Kidney glomerular epithelial cell (primary cell): ENCODE results near the gene MICU2.

Experiments used
- DNase-seq: peaks from one replicate; lab custom pipeline; 2025; lab: John Stamatoyannopoulos, UW

The MICU2 gene

GRCh38 chr13:21483748-21484147 lies 120.2 kb downstream of the MICU2 start:
- DNase-seq: no peak

DNA sequence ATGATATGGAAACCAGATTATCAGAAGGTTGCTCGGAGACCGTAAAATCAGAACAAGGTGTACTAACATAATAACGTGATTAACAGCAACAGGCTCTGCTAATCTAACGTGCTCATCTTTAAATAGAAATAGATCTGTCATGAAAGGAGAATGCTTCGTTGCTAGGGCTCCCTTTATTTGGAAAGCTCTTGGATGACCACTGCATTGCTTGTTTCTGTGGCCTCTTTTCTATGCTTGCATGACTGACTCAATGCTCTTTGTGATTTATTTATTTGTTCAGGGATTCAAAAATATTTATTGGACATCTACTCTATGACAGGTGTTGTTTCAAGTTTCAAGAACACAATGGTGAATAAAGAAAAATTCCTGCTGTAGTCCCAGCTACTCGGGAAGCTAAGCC lies 122.6 kb downstream of the MICU2 start:
- no peak for DNase-seq

- DNase-seq: peak; percentile 63
Observed at GRCh38 chr13:21478881-21479808, 124.8 kb downstream of the MICU2 start.

DNA sequence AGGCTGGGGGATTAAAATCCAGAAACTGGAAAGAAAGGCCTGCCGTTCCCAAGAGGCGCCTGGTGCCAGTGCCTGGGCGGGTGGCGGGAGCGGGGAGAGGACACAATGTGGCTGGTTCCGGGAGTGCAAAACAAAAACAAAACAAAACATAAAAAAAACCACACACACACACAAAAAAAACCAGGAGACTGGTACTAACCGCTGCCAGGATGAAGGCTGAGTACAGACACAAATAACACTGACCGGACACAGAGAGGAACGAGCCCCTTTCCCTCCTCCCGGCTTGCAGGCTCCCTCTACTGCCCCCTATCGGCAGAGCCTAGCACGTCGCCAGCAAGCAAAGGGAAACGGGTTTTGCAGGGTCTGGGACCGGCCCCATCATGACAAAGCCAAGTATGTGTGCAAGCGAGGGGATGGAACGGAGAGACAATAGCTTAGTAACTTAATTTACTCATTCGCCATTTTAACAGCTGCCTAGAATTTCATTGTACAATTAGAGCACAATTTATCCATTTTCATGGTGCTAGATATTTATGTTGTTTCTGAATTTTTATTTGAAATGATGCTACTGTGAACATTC lies 127.0 kb downstream of the MICU2 start:
- peak; percentile 66 for DNase-seq

DNA sequence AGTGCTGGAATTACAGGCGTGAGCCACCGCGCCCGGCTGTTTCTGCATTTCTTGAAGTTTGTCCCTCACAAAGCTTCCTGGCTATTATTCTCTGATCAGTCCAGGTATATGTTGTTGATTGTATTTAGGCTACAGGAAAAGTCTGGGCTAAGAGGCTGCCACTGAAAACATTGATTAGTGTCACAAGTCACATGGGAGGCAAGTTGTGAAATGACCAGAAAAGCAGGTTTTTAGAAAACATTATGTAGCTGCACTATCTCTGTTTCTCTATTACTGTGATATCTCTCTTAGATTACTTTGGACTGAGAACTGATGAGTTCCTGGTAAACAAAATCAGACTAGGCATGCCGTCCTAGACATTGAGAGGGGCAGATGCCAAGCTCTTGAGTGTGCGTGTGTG lies 128.9 kb downstream of the MICU2 start:
- no peak for DNase-seq

- no peak for DNase-seq
Observed at GRCh38 chr13:21470785-21471184, 133.2 kb downstream of the MICU2 start.

DNA sequence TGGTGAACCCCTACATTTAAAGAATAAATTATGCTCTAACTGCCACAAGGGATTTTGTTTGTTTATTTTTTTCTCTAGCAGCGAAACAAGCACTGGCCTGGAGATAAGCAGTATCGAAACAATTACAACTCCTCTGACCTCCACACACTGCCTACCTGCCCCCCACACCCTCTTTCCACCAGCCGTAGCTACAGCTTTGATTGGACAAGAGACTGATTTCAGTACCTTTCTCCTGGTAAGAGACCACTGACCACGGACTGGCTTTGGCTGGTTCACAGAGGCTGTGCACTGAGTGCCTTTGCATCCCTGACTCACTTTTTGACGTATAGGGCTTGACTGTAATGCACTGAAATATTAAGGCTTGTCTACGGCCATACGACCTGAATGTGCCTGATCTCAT lies 137.4 kb downstream of the MICU2 start:
- DNase-seq: no peak

DNA sequence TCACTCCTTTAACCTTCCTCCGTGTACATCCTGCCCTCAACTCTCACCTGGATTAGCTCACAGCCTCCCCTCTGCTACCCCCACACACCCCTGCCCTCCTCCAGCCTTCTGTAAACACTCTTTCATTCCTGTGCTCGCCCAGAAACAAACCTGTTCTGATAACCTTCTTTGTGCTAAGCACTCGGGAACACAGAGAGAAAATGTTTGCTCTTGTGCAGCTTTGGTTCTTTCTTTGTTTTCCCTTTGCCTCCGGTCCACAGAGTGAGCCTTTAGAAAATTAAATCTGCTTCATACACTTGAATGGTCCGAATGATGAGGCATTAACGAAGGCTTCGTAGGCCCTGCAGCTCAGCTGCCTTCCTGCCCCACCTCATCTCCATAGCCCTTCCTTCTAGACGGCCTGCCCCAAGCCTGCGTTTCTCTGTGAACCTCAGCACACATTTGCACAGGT lies 138.2 kb downstream of the MICU2 start:
- no peak for DNase-seq

DNA sequence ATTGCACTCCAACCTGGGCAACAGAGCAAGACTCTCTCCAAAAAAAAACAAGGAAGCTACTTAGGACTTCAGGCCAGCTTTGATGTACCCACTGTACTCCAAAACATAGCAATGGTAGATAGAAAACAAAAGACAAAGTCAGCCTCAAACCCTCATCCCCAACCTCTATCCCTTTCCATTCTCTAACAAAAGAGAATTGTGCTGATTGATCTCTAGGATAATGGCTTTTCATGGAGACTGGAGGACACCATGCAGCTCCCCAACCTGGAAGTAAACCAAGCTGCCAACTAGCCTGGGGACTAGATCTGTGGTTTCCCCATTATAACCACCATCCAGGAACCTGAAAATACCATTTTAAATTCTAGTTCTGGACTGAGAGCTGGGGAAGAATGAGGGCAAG lies 140.5 kb downstream of the MICU2 start:
- DNase-seq: no peak

DNA sequence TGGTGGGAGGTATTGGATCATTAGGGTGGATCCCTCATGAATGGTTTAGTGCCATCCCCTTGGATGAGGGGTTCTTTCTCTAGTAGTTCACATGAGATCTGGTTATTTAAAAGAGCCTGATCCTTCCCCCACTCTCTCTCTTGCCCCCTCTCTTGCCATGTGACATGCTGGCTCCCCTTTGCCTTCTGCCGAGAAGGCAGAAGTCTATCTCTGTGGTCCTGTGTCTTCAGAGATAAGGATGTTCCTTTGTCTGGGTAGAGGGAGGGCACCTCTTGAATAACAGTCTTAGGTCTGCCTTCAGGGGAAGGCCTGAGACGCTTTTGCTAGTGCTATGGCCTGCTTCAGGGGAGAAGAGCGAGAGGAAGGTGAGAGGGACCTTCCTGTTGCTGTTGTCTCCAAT lies 142.8 kb downstream of the MICU2 start:
- no peak for DNase-seq

DNA sequence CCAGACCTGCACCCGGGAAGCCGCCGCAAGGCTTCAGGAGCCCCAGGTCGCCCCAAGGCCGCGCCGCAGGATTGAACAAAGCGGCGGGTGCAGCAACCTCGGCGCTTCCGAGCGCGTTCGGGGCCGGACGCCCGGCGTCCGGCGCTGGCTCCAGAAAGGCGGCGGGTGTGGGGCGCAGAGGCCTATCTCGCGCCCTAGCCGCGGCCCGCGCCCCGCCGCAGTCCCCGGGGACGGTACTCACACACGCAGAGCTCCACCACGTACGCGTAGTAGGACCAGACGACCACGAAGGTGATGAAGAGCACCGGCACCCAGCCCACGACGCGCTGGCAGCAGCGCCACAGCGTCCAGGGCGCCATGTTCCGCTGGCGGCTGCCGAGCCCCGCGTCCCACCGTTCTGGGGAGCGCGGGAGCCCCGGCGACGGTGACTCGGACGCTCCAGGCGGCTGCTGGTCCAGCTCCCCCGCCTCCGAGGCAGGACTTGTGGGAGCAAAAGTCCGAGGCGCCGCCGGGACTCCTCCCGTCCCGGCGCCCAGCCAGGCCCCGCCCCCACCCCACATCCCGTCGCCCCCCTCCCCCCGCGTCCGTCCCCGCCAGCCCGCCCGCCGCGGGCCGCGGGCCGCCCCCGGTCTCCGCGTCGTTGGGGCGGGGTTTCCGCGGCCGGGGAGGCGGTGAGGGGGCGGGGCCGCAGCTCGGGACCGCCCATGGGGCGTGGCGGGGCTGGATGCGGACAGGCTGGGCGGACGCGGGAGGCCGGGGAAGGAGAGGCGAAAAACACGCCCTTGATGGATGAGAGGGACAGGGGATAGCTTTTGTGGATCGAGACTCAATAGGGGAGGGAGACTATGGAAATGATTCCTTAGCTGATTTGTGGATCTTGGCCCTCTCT lies 144.9 kb downstream of the MICU2 start, which contains the start of gene ZDHHC20:
Gene ZDHHC20, minus strand, starts transcription at position 491 of the 889 bp plus-strand sequence. Its CDS starts 132 bp downstream, at position 359.
- DNase-seq: peak; percentile 76

DNA sequence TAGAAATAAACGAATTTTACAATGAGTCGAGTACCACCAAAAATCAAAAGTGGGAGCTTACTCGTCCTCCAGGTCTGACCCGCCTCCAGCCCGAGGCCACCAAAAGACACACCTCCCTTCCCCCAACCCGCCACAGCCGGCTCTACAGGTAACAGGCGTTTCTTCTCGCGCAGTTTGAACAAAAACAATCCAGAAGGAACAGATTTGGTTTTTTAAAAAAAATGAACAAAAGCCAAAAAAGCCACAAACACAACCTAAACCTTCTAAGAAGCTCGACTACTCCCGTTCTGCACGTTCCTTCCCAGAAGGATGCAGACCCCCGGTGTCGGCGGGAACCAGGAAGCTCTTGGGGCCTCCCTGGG lies 145.5 kb downstream of the MICU2 start:
- no peak for DNase-seq

DNA sequence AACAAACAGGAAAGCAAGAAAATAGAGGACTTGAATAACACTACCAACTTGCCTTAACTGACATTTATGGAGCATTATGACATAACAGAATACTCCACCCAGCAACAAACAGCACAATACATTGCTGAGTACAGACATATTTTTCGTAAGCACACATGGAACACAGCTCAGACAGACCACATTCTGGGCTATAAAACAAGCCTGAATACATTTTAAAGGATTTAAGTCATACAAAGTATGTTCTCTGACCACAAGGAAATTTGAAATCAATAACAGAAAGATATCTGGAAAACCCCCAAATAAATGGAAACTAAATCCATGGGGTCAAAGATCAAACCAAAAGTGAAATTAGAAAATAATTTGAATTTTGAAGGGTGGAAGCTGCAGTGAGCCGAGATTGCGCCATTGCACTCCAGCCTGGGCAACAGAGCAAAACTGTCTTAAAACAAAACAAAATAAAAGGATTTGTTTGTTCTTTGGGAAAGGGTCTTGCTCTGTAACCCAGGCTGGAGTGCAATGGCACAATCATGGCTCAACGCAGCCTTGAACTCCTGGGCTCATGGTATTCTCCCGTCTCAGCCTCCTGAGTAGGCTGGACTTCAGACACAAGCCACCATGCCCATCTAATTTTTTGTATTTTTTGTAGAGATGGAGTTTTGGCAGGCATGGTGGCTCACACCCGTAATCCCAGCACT lies 150.4 kb downstream of the MICU2 start:
- DNase-seq: no peak

GRCh38 chr13:21450936-21451335 lies 153.0 kb downstream of the MICU2 start:
- no peak for DNase-seq

GRCh38 chr13:21446656-21447055 lies 157.3 kb downstream of the MICU2 start:
- DNase-seq: no peak

- DNase-seq: no peak
Observed at GRCh38 chr13:21445759-21446158, 158.2 kb downstream of the MICU2 start.

DNA sequence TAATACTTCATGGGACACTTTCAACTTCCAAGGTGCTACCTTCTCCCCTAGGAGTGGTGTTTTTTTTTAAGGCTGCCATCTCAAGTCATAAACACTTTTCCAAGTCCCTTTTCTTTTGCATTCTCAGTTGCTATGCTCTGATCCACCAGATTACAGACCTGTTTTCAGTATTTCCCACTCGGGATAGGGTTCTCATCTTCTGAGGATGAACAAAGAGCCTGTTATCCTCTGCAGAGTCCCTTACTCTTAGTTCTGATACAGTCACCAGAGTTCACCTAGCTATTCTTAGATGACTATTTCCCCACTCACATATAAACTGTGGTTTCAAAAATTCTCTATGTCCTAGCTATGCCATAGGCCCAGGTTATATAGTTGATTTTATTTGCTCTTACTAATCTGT lies 160.8 kb downstream of the MICU2 start:
- DNase-seq: no peak
